ENCODE data around the gene NDFIP1.

NDFIP1 gene

GRCh38 chr5:142171270-142171669 lies 62.7 kb downstream of the NDFIP1 start:
- in situ Hi-C loops (cut with HindIII; ENCODE audit: low sequenced_read_pairs) = loop anchor here (25.0 kb wide), 1 partner anchor 366 kb away; no protein-coding TSS in a partner anchor
- no peak overlapping the region for H3K4me3 ChIP-seq (ENCODE audit: low read depth, low read length)
- no peak for DNase-seq (ENCODE audit: low read depth, low spot score)
- no peak for TF ChIP-seq CTCF (IDR thresholded peaks at IDR 0.05; ENCODE audit: low read depth, low read length)

- DNase-seq (ENCODE audit: low read depth, low spot score) = no peak
- no peak for TF ChIP-seq CTCF (IDR thresholded peaks at IDR 0.05; ENCODE audit: low read depth, low read length)
- in situ Hi-C loops (cut with HindIII; ENCODE audit: low sequenced_read_pairs) = no loop called here
- H3K4me3 ChIP-seq (ENCODE audit: low read depth, low read length) = no peak overlapping the region
Observed at GRCh38 chr5:142175039-142175438, 66.5 kb downstream of the NDFIP1 start.

- H3K4me3 ChIP-seq (ENCODE audit: low read depth, low read length) = no peak overlapping the region
- in situ Hi-C loops (cut with HindIII; ENCODE audit: low sequenced_read_pairs) = no loop called here
- no peak for TF ChIP-seq CTCF (IDR thresholded peaks at IDR 0.05; ENCODE audit: low read depth, low read length)
- no peak for DNase-seq (ENCODE audit: low read depth, low spot score)
Observed at GRCh38 chr5:142175461-142176142, 67.0 kb downstream of the NDFIP1 start.

GRCh38 chr5:142176255-142176654 lies 67.7 kb downstream of the NDFIP1 start:
- no peak for TF ChIP-seq CTCF (IDR thresholded peaks at IDR 0.05; ENCODE audit: low read depth, low read length)
- no peak for DNase-seq (ENCODE audit: low read depth, low spot score)
- in situ Hi-C loops (cut with HindIII; ENCODE audit: low sequenced_read_pairs) = no loop called here
- no peak overlapping the region for H3K4me3 ChIP-seq (ENCODE audit: low read depth, low read length)

GRCh38 chr5:142178651-142179050 lies 70.1 kb downstream of the NDFIP1 start:
- DNase-seq (ENCODE audit: low read depth, low spot score) = no peak
- H3K4me3 ChIP-seq (ENCODE audit: low read depth, low read length) = no peak overlapping the region
- TF ChIP-seq CTCF (IDR thresholded peaks at IDR 0.05; ENCODE audit: low read depth, low read length) = no peak
- in situ Hi-C loops (cut with HindIII; ENCODE audit: low sequenced_read_pairs) = no loop called here

- no peak for TF ChIP-seq CTCF (IDR thresholded peaks at IDR 0.05; ENCODE audit: low read depth, low read length)
- DNase-seq (ENCODE audit: low read depth, low spot score) = no peak
- no peak overlapping the region for H3K4me3 ChIP-seq (ENCODE audit: low read depth, low read length)
- in situ Hi-C loops (cut with HindIII; ENCODE audit: low sequenced_read_pairs) = no loop called here
Observed at GRCh38 chr5:142179776-142180387, 71.3 kb downstream of the NDFIP1 start.

Measured in astrocyte of the spinal cord (primary cell).